ENCODE data around the gene HIC1. TPM values are rescaled to one million over a fixed set of nuclear protein-coding genes. Genes with fewer than 3 reads are reported as not detected.

Gene HIC1
- polyA plus RNA-seq, 1 of the 3 experiments (the other 2 are of a cell fraction), result 6.4 TPM

DNA sequence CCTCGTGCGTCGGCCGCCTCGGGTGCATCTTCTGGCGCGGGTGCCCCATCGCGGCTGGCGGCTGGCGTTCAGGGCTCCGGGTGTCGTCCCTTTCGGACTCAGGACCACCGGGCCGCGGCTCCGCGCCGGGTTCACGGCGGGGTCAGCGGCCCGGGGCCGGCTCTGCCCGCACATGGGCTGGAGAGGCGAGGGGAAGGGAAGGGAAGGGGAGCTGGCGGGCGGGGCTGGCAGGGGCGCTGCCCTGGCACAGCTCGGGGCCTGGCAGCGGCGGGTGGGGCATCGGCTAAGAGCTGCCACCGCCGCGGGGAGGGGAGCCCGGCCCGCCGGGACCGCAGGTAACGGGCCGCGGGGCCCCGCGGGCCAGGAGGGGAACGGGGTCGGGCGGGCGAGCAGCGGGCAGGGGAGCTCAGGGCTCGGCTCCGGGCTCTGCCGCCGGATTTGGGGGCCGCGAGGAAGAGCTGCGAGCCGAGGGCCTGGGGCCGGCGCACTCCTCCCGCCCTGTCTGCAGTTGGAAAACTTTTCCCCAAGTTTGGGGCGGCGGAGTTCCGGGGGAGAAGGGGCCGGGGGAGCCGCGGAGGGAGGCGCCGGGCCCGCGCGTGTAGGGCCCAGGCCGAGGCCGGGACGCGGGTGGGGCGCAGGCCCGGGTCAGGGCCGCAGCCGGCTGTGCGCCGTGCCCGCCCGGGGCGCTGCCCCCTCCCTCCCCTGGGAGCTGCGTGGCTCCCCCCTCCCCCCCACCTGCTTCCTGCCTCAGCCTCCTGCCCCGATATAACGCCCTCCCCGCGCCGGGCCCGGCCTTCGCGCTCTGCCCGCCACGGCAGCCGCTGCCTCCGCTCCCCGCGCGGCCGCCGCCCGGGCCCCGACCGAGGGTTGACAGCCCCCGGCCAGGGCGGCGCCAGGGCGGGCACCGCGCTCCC, 646 bp downstream of the HIC1 start:
- H3K79me2 ChIP-seq (ENCODE audit: insufficient read depth), result no peaks in the 10 kb centered on the region
- H3K36me3 ChIP-seq (replicated peaks in 1 of 2; ENCODE audit: control insufficient read depth in 1 of 2, insufficient read depth in 2 of 2, low read length in 1 of 2), result peaks cover 0 to 12% of the 10 kb centered on the region in 2 experiments
- H3K9me2 ChIP-seq, result no peaks in the 10 kb centered on the region
- H3K27ac ChIP-seq (ENCODE audit: low read depth in 2 of 2, low read length in 1 of 2), result peak overlapping the region in 1 of 2 experiments; percentile 55; a peak in 1 of 4 replicates
- peak overlapping the region; percentile 41; the same call in 1 of the 2 replicates for H2AFZ ChIP-seq (ENCODE audit: low read depth)
- peaks cover 0 to 6% of the 10 kb centered on the region in 2 experiments; a peak in 1 of 4 replicates for H3K4me1 ChIP-seq (ENCODE audit: control insufficient read depth in 1 of 2, insufficient read depth in 2 of 2, low read depth in 1 of 2, low read length in 1 of 2)
- H3K4me2 ChIP-seq, result peak overlapping the region; percentile 92
- H4K20me1 ChIP-seq (ENCODE audit: insufficient read depth), result peaks cover 5% of the 10 kb centered on the region; the same call in 1 of the 2 replicates
- no peak for DNase-seq
- H3F3A ChIP-seq (replicated peaks; ENCODE audit: insufficient read depth), result peaks cover 12% of the 10 kb centered on the region
- ChIA-PET CTCF (interaction anchor here (0.6 to 8.0 kb wide), 51 partner anchors 11 to 315 kb away, joined by 3 to 185 read pairs (median 7); partner anchors contain the start of gene OVCA2), POLR2A (interaction anchor here (0.9 to 1.5 kb wide), 2 partner anchors 20 to 189 kb away, joined by 3 to 9 read pairs; no protein-coding TSS in a partner anchor)
- no peaks in the 10 kb centered on the region for H3K9me3 ChIP-seq
- 67% methylated on average over 68 of the region's 113 CpGs for WGBS (ENCODE audit: low lambda C conversion rate)
- peak overlapping the region; percentile 57; the same call in 1 of the 2 replicates for H3K9ac ChIP-seq
- H3K4me3 ChIP-seq (ENCODE audit: low read depth in 2 of 2, low read length in 1 of 2), result peak overlapping the region; percentile 57 to 62
- TF ChIP-seq RXRA (IDR thresholded peaks at IDR 0.05; ENCODE audit: borderline replicate concordance, low read depth) (no peak), POLR2AphosphoS5 (IDR thresholded peaks at IDR 0.05; ENCODE audit: low read depth, low read length) (0 out of 2 replicates have a peak, but pooled peaks have one; percentile 2), CHD2 (IDR thresholded peaks at IDR 0.05; ENCODE audit: low read length, partially characterized antibody) (no peak)
- no peaks in the 10 kb centered on the region for H3K27me3 ChIP-seq (ENCODE audit: insufficient read depth)

DNA sequence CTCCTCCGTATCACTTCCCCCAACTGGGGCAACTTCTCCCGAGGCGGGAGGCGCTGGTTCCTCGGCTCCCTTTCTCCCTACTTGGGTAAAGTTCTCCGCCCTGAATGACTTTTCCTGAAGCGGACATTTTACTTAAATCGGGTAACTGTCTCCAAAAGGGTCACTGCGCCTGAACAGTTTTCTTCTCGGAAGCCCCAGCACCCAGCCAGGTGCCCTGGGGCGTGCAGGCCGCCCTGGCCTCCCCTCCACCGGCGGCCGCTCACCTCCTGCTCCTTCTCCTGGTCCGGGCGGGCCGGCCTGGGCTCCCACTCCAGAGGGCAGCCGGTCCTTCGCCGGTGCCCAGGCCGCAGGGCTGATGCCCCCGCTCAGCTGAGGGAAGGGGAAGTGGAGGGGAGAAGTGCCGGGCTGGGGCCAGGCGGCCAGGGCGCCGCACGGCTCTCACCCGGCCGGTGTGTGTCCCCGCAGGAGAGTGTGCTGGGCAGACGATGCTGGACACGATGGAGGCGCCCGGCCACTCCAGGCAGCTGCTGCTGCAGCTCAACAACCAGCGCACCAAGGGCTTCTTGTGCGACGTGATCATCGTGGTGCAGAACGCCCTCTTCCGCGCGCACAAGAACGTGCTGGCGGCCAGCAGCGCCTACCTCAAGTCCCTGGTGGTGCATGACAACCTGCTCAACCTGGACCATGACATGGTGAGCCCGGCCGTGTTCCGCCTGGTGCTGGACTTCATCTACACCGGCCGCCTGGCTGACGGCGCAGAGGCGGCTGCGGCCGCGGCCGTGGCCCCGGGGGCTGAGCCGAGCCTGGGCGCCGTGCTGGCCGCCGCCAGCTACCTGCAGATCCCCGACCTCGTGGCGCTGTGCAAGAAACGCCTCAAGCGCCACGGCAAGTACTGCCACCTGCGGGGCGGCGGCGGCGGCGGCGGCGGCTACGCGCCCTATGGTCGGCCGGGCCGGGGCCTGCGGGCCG, 1.6 kb downstream of the HIC1 start:
- no peak overlapping the region for H3K9ac ChIP-seq
- peaks cover 5% of the 10 kb centered on the region; the same call in 1 of the 2 replicates for H4K20me1 ChIP-seq (ENCODE audit: insufficient read depth)
- H3K4me2 ChIP-seq, result no peak overlapping the region
- TF ChIP-seq RXRA (IDR thresholded peaks at IDR 0.05; ENCODE audit: borderline replicate concordance, low read depth) (no peak), GATA2 (CRISPR knock-in tag; IDR thresholded peaks at IDR 0.05) (no peak), YY1 (IDR thresholded peaks at IDR 0.05; ENCODE audit: low read depth) (no peak), SIN3A (IDR thresholded peaks at IDR 0.05; ENCODE audit: borderline replicate concordance, low read depth, low read length) (no peak), NFIC (IDR thresholded peaks at IDR 0.05; ENCODE audit: borderline replicate concordance) (no peak), RAD21 (IDR thresholded peaks at IDR 0.05; ENCODE audit: low read length) (no peak), MXI1 (IDR thresholded peaks at IDR 0.05; ENCODE audit: low read depth, low read length) (no peak), REST (IDR thresholded peaks at IDR 0.05; ENCODE audit: low read depth, low read length) (no peak), MEF2A (IDR thresholded peaks at IDR 0.05; ENCODE audit: borderline replicate concordance, low read depth) (no peak), SMC3 (IDR thresholded peaks at IDR 0.05; ENCODE audit: low read depth, low read length) (no peak)
- TF ChIP-seq, protein P1, sequence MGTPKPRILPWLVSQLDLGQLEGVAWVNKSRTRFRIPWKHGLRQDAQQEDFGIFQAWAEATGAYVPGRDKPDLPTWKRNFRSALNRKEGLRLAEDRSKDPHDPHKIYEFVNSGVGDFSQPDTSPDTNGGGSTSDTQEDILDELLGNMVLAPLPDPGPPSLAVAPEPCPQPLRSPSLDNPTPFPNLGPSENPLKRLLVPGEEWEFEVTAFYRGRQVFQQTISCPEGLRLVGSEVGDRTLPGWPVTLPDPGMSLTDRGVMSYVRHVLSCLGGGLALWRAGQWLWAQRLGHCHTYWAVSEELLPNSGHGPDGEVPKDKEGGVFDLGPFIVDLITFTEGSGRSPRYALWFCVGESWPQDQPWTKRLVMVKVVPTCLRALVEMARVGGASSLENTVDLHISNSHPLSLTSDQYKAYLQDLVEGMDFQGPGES (IDR thresholded peaks at IDR 0.05; ENCODE audit: low read depth, low read length), result no peak
- TF ChIP-seq, protein P2, sequence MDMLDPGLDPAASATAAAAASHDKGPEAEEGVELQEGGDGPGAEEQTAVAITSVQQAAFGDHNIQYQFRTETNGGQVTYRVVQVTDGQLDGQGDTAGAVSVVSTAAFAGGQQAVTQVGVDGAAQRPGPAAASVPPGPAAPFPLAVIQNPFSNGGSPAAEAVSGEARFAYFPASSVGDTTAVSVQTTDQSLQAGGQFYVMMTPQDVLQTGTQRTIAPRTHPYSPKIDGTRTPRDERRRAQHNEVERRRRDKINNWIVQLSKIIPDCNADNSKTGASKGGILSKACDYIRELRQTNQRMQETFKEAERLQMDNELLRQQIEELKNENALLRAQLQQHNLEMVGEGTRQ (IDR thresholded peaks at IDR 0.05; ENCODE audit: borderline replicate concordance, low read depth, low read length), result no peak
- TF ChIP-seq, protein P3, sequence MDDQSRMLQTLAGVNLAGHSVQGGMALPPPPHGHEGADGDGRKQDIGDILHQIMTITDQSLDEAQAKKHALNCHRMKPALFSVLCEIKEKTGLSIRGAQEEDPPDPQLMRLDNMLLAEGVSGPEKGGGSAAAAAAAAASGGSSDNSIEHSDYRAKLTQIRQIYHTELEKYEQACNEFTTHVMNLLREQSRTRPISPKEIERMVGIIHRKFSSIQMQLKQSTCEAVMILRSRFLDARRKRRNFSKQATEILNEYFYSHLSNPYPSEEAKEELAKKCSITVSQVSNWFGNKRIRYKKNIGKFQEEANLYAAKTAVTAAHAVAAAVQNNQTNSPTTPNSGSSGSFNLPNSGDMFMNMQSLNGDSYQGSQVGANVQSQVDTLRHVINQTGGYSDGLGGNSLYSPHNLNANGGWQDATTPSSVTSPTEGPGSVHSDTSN (IDR thresholded peaks at IDR 0.05), result no peak

More for the DNA sequence above, 1.6 kb downstream of the HIC1 start:
- Histone ChIP-seq H3K36me3 (replicated peaks in 1 of 2; ENCODE audit: control insufficient read depth in 1 of 2, insufficient read depth in 2 of 2, low read length in 1 of 2) (peaks cover 0 to 18% of the 10 kb centered on the region in 2 experiments), H3K9me3 (no peaks in the 10 kb centered on the region), H3K9me2 (no peaks in the 10 kb centered on the region), H3K27ac (ENCODE audit: low read depth in 2 of 2, low read length in 1 of 2) (no peak overlapping the region; a peak in 1 of 4 replicates), H3K79me2 (ENCODE audit: insufficient read depth) (no peaks in the 10 kb centered on the region), H3K4me3 (ENCODE audit: low read depth in 2 of 2, low read length in 1 of 2) (no peak overlapping the region), H2AFZ (ENCODE audit: low read depth) (no peak overlapping the region), H3K27me3 (ENCODE audit: insufficient read depth) (no peaks in the 10 kb centered on the region), H3F3A (replicated peaks; ENCODE audit: insufficient read depth) (peaks cover 11% of the 10 kb centered on the region), H3K4me1 (ENCODE audit: control insufficient read depth in 1 of 2, insufficient read depth in 2 of 2, low read depth in 1 of 2, low read length in 1 of 2) (peaks cover 0 to 6% of the 10 kb centered on the region in 2 experiments; a peak in 1 of 4 replicates)
- POLR2A ChIA-PET, result interaction anchor here (0.9 kb wide), 1 partner anchor 19 kb away, joined by 3 read pairs; no protein-coding TSS in a partner anchor
- no peak for DNase-seq
- CTCF ChIA-PET, result interaction anchor here (0.6 to 8.0 kb wide), 13 partner anchors 10 to 296 kb away, joined by 3 to 185 read pairs (median 20); no protein-coding TSS in a partner anchor
- 93% methylated on average over 29 of the region's 85 CpGs for WGBS (ENCODE audit: low lambda C conversion rate)

Data from SK-N-SH (cell line).